Inferior parietal cortex (tissue), 1 donor: ENCODE results near the gene VTI1A.
"Not testable (repeated sequence)": the region's sequence is repeated elsewhere in the genome, so short reads cannot be mapped to it uniquely, and the experiment has no call there.

Experiments
- DNase-seq: peaks from one replicate; pipeline ENCODE4 v3.0.0-alpha.2; 2016; ENCODE audit errors: extremely low spot score

The VTI1A gene

GRCh38 chr10:112858986-112859651 lies 412.1 kb downstream of the VTI1A start:
- DNase-seq = no peak

GRCh38 chr10:112859793-112860192 lies 412.8 kb downstream of the VTI1A start:
- no peak for DNase-seq

GRCh38 chr10:112863461-112863860 lies 416.4 kb downstream of the VTI1A start:
- not testable (repeated sequence) for DNase-seq
